ES-I3 (cell line): ENCODE results near the gene DNAAF9.

Experiments used
- H3K36me3 ChIP-seq: 2 replicates; pipeline ENCODE4 v1.6.1; 2013; ENCODE audit warnings: mild to moderate bottlenecking, low read length, control low read depth, moderate library complexity; ENCODE audit not compliant: insufficient read depth
- H3K4me1 ChIP-seq: 2 replicates; pipeline ENCODE4 v1.6.1; 2013; ENCODE audit warnings: mild to moderate bottlenecking, control low read depth, low read length; ENCODE audit not compliant: insufficient read depth
- H3K9ac ChIP-seq: 2 replicates; pipeline ENCODE4 v1.6.1; 2013; ENCODE audit warnings: low read depth, mild to moderate bottlenecking, low read length, moderate library complexity
- H3K9me3 ChIP-seq: 2 replicates; pipeline ENCODE4 v1.6.1; 2013; ENCODE audit warnings: mild to moderate bottlenecking, low read length, moderate library complexity; ENCODE audit not compliant: control insufficient read depth, insufficient read depth

Gene DNAAF9

GRCh38 chr20:3403741-3404140, 3.7 kb downstream of the DNAAF9 start:
- H3K36me3 ChIP-seq = no peaks in the 10 kb centered on the region
- no peaks in the 10 kb centered on the region for H3K4me1 ChIP-seq
- H3K9me3 ChIP-seq = no peaks in the 10 kb centered on the region
- no peak overlapping the region for H3K9ac ChIP-seq

- no peaks in the 10 kb centered on the region for H3K4me1 ChIP-seq
- H3K9me3 ChIP-seq = no peaks in the 10 kb centered on the region
- no peak overlapping the region for H3K9ac ChIP-seq
- no peaks in the 10 kb centered on the region for H3K36me3 ChIP-seq
These were observed 5.0 kb downstream of the DNAAF9 start for GRCh38 chr20:3402453-3402852.

GRCh38 chr20:3400260-3401155, 7.0 kb downstream of the DNAAF9 start:
- Histone ChIP-seq H3K36me3 (no peaks in the 10 kb centered on the region), H3K9ac (no peak overlapping the region), H3K4me1 (no peaks in the 10 kb centered on the region), H3K9me3 (no peaks in the 10 kb centered on the region)

GRCh38 chr20:3398681-3399252, 8.7 kb downstream of the DNAAF9 start:
- Histone ChIP-seq H3K9ac (no peak overlapping the region), H3K4me1 (no peaks in the 10 kb centered on the region), H3K36me3 (no peaks in the 10 kb centered on the region), H3K9me3 (no peaks in the 10 kb centered on the region)

GRCh38 chr20:3396492-3396891, 11.0 kb downstream of the DNAAF9 start:
- no peak overlapping the region for H3K9ac ChIP-seq
- H3K4me1 ChIP-seq = no peaks in the 10 kb centered on the region
- H3K36me3 ChIP-seq = no peaks in the 10 kb centered on the region
- H3K9me3 ChIP-seq = no peaks in the 10 kb centered on the region

GRCh38 chr20:3392756-3393155, 14.7 kb downstream of the DNAAF9 start:
- Histone ChIP-seq H3K9ac (no peak overlapping the region), H3K9me3 (no peaks in the 10 kb centered on the region), H3K36me3 (no peaks in the 10 kb centered on the region), H3K4me1 (no peaks in the 10 kb centered on the region)

GRCh38 chr20:3390759-3391425, 16.6 kb downstream of the DNAAF9 start:
- Histone ChIP-seq H3K36me3 (no peaks in the 10 kb centered on the region), H3K9ac (no peak overlapping the region)

GRCh38 chr20:3383878-3384495, 23.5 kb downstream of the DNAAF9 start:
- Histone ChIP-seq H3K36me3 (no peaks in the 10 kb centered on the region), H3K9me3 (peaks cover 3% of the 10 kb centered on the region; the same call in 1 of the 2 replicates), H3K9ac (no peak overlapping the region), H3K4me1 (no peaks in the 10 kb centered on the region)

More at GRCh38 chr20:3390759-3391425, 16.6 kb downstream of the DNAAF9 start:
- Histone ChIP-seq H3K4me1 (no peaks in the 10 kb centered on the region), H3K9me3 (peaks cover 3% of the 10 kb centered on the region; the same call in 1 of the 2 replicates)

- Histone ChIP-seq H3K9me3 (peaks cover 3% of the 10 kb centered on the region; the same call in 1 of the 2 replicates), H3K36me3 (no peaks in the 10 kb centered on the region), H3K9ac (no peak overlapping the region), H3K4me1 (no peaks in the 10 kb centered on the region; the same call in 1 of the 2 replicates)
These were observed 24.6 kb downstream of the DNAAF9 start for GRCh38 chr20:3382836-3383235.

- H3K9ac ChIP-seq = no peak overlapping the region
- no peaks in the 10 kb centered on the region for H3K9me3 ChIP-seq
- no peaks in the 10 kb centered on the region; the same call in 1 of the 2 replicates for H3K4me1 ChIP-seq
- H3K36me3 ChIP-seq = peaks cover 3% of the 10 kb centered on the region; the same call in 1 of the 2 replicates
These were observed 27.0 kb downstream of the DNAAF9 start for GRCh38 chr20:3380228-3381070.

- no peaks in the 10 kb centered on the region; the same call in 1 of the 2 replicates for H3K4me1 ChIP-seq
- peaks cover 3% of the 10 kb centered on the region; the same call in 1 of the 2 replicates for H3K36me3 ChIP-seq
- no peaks in the 10 kb centered on the region for H3K9me3 ChIP-seq
- no peak overlapping the region for H3K9ac ChIP-seq
These were observed 29.3 kb downstream of the DNAAF9 start for GRCh38 chr20:3378138-3378537.

GRCh38 chr20:3377644-3378043, 29.8 kb downstream of the DNAAF9 start:
- Histone ChIP-seq H3K4me1 (no peaks in the 10 kb centered on the region; the same call in 1 of the 2 replicates), H3K9me3 (no peaks in the 10 kb centered on the region), H3K9ac (no peak overlapping the region), H3K36me3 (peaks cover 3% of the 10 kb centered on the region; the same call in 1 of the 2 replicates)

GRCh38 chr20:3374296-3374695, 33.2 kb downstream of the DNAAF9 start:
- Histone ChIP-seq H3K9ac (no peak overlapping the region), H3K36me3 (peaks cover 3% of the 10 kb centered on the region; the same call in 1 of the 2 replicates), H3K4me1 (no peaks in the 10 kb centered on the region; the same call in 1 of the 2 replicates), H3K9me3 (no peaks in the 10 kb centered on the region)
